GM15510 (cell line): ENCODE measurements around the gene ZNF410.

Source experiments
- POLR2A ChIP-seq: IDR thresholded peaks from 3 replicates; pipeline ENCODE4 v1.6.1; 2011; ENCODE audit warnings: borderline replicate concordance; ENCODE audit not compliant: insufficient read length; ENCODE audit errors: extremely low read depth

ZNF410 gene

DNA sequence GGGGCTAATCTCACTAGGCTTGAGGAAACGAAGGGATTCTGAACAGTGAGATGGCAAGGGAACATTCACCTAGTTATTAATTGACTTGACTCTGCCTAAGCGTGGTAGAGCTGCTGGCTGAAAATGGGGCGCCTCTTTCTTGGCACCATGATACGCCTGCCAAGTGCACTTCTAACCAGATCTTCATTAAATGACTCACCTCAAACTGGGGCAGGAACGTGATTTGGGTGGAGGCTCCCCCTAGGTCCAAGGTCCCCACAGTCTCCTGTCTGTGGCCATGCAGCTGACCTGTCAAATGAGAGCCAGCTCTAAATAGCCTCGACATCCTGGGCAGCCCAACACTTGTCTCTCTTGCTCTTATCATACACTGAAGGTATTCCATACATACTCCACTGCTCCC, 89.5 kb downstream of the ZNF410 start:
- TF ChIP-seq POLR2A, result no peak

- TF ChIP-seq POLR2A, result no peak
Measured at GRCh38 chr14:73977896-73978295, 91.2 kb downstream of the ZNF410 start.
